Ectodermal cell (in vitro differentiated cells): Measurements from ENCODE around the gene KIF15.
"Not testable (repeated sequence)": the region's sequence is repeated elsewhere in the genome, so short reads cannot be mapped to it uniquely, and the experiment has no call there.

ENCODE experiments used
- H3K27ac ChIP-seq: 2 replicates; pipeline ENCODE4 v1.7.0; 2013; ENCODE audit warnings: mild to moderate bottlenecking, low read depth, low read length; ENCODE audit not compliant: insufficient read depth, poor library complexity, severe bottlenecking
- H3K27me3 ChIP-seq: 2 replicates; pipeline ENCODE4 v1.7.0; 2013; ENCODE audit warnings: mild to moderate bottlenecking, low read length; ENCODE audit not compliant: insufficient read depth, control insufficient read depth, poor library complexity, severe bottlenecking
- H3K36me3 ChIP-seq: one replicate; pipeline ENCODE4 v1.7.0; 2013; ENCODE audit warnings: low read length; ENCODE audit not compliant: control insufficient read depth, insufficient read depth
- H3K4me1 ChIP-seq: one replicate; pipeline ENCODE4 v1.7.0; 2013; ENCODE audit warnings: low read length; ENCODE audit not compliant: control insufficient read depth, insufficient read depth
- H3K4me3 ChIP-seq: 2 replicates; pipeline ENCODE4 v1.7.0; 2013; ENCODE audit warnings: low read depth, low read length, control low read depth; ENCODE audit not compliant: insufficient read depth
- H3K9me3 ChIP-seq: 2 replicates; pipeline ENCODE4 v1.7.0; 2013; ENCODE audit warnings: mild to moderate bottlenecking, low read length, moderate library complexity; ENCODE audit not compliant: control insufficient read depth
- WGBS, 2 experiments: methylation state at CpG; one replicate each; pipeline ENCODE4 v1.1.7; 2013; ENCODE audit warnings: missing lambda C conversion rate in 2 of 2; 5-methylcytosine and 5-hydroxymethylcytosine counted together

The KIF15 gene

GRCh38 chr3:44856663-44857062 is 95.1 kb downstream of the KIF15 start:
- not testable (repeated sequence) for H3K4me3 ChIP-seq, H3K4me1 ChIP-seq, H3K9me3 ChIP-seq, H3K27me3 ChIP-seq, H3K27ac ChIP-seq
- H3K36me3 ChIP-seq = peaks cover 22% of the 10 kb centered on the region
- WGBS, 2 experiments = 97 to 98% methylated on average over 6 of the region's 6 CpGs

GRCh38 chr3:44860117-44860516 is 98.5 kb downstream of the KIF15 start:
- no peak overlapping the region for H3K4me3 ChIP-seq
- 93 to 96% methylated on average over 4 of the region's 4 CpGs for WGBS, 2 experiments
- H3K27ac ChIP-seq = no peak overlapping the region
- no peaks in the 10 kb centered on the region for H3K27me3 ChIP-seq
- no peaks in the 10 kb centered on the region for H3K36me3 ChIP-seq
- no peaks in the 10 kb centered on the region for H3K9me3 ChIP-seq
- peaks cover 5% of the 10 kb centered on the region for H3K4me1 ChIP-seq

- H3K4me1 ChIP-seq = peaks cover 5% of the 10 kb centered on the region
- no peaks in the 10 kb centered on the region for H3K36me3 ChIP-seq
- peak within 1 kb of the TSS; percentile 58 for H3K4me3 ChIP-seq
- WGBS, 2 experiments = 19 to 21% methylated on average over 91 of the region's 91 CpGs
- no peaks in the 10 kb centered on the region for H3K9me3 ChIP-seq
- H3K27me3 ChIP-seq = no peaks in the 10 kb centered on the region
- H3K27ac ChIP-seq = peak within 1 kb of the TSS; percentile 76
Measured at GRCh38 chr3:44861412-44862225, 100.0 kb downstream of the KIF15 start, which contains the start of gene TMEM42. Gene TMEM42 (plus strand): TSS chr3:44861912. CDS start chr3:44861925, 13 bp downstream.

- H3K4me3 ChIP-seq = peak overlapping the region; percentile 58
- no peak overlapping the region for H3K27ac ChIP-seq
Measured at GRCh38 chr3:44862226-44862637, 100.6 kb downstream of the KIF15 start.

GRCh38 chr3:44865272-44866035 is 103.9 kb downstream of the KIF15 start:
- H3K36me3 ChIP-seq = no peaks in the 10 kb centered on the region
- no peaks in the 10 kb centered on the region for H3K27me3 ChIP-seq
- whole genome bisulfite sequencing, 2 experiments = 92 to 97% methylated on average over 7 of the region's 7 CpGs
- no peak overlapping the region for H3K4me3 ChIP-seq
- H3K4me1 ChIP-seq = peaks cover 5% of the 10 kb centered on the region
- no peak overlapping the region for H3K27ac ChIP-seq
- no peaks in the 10 kb centered on the region for H3K9me3 ChIP-seq

More at GRCh38 chr3:44862226-44862637, 100.6 kb downstream of the KIF15 start:
- H3K4me1 ChIP-seq = peaks cover 5% of the 10 kb centered on the region
- H3K27me3 ChIP-seq = no peaks in the 10 kb centered on the region
- no peaks in the 10 kb centered on the region for H3K36me3 ChIP-seq
- WGBS, 2 experiments = 12 to 13% methylated on average over 25 of the region's 25 CpGs
- no peaks in the 10 kb centered on the region for H3K9me3 ChIP-seq

- no peak overlapping the region for H3K27ac ChIP-seq
- H3K4me3 ChIP-seq = no peak overlapping the region
- WGBS, 2 experiments = 91 to 97% methylated on average over 2 to 5 of the region's 7 CpGs
- no peaks in the 10 kb centered on the region for H3K36me3 ChIP-seq
- H3K9me3 ChIP-seq = no peaks in the 10 kb centered on the region
- peaks cover 3% of the 10 kb centered on the region for H3K4me1 ChIP-seq
- no peaks in the 10 kb centered on the region for H3K27me3 ChIP-seq
Measured at GRCh38 chr3:44867421-44868111, 106.0 kb downstream of the KIF15 start.

GRCh38 chr3:44870375-44871061 is 108.9 kb downstream of the KIF15 start:
- Histone ChIP-seq H3K36me3 (no peaks in the 10 kb centered on the region), H3K9me3 (no peaks in the 10 kb centered on the region)

GRCh38 chr3:44874308-44874707 is 112.7 kb downstream of the KIF15 start, which contains the start of gene TGM4:
Gene TGM4 (plus strand): TSS chr3:44874608. CDS start chr3:44874679, 71 bp downstream.
- Histone ChIP-seq H3K4me1 (no peaks in the 10 kb centered on the region), H3K27ac (no peak within 1 kb of the TSS), H3K36me3 (no peaks in the 10 kb centered on the region), H3K4me3 (no peak within 1 kb of the TSS), H3K9me3 (no peaks in the 10 kb centered on the region), H3K27me3 (no peaks in the 10 kb centered on the region)
- 91 to 95% methylated on average over 5 of the region's 5 CpGs for WGBS, 2 experiments

More at GRCh38 chr3:44870375-44871061, 108.9 kb downstream of the KIF15 start:
- H3K27me3 ChIP-seq = no peaks in the 10 kb centered on the region
- no peak overlapping the region for H3K4me3 ChIP-seq
- no peaks in the 10 kb centered on the region for H3K4me1 ChIP-seq
- WGBS, 2 experiments = 92 to 97% methylated on average over 7 of the region's 8 CpGs
- no peak overlapping the region for H3K27ac ChIP-seq

GRCh38 chr3:44875596-44875995 is 114.0 kb downstream of the KIF15 start:
- no peaks in the 10 kb centered on the region for H3K27me3 ChIP-seq
- 88 to 89% methylated on average over 3 of the region's 3 CpGs for WGBS, 2 experiments
- H3K27ac ChIP-seq = no peak overlapping the region
- no peaks in the 10 kb centered on the region for H3K4me1 ChIP-seq
- no peak overlapping the region for H3K4me3 ChIP-seq
- H3K36me3 ChIP-seq = no peaks in the 10 kb centered on the region
- no peaks in the 10 kb centered on the region for H3K9me3 ChIP-seq
